Measurements from ENCODE around the gene SEC22A. TPM values are rescaled to one million over a fixed set of nuclear protein-coding genes. Genes with fewer than 3 reads are reported as not detected.

Gene SEC22A
- total and polyA plus RNA-seq, 2 donors (not counting 1 experiment from before 2014, with no cell fraction given), result 15.6 to 19.3 TPM

- Histone ChIP-seq H4K20me1 (ENCODE audit: control insufficient read depth, insufficient read depth, low read length, poor library complexity, severe bottlenecking) (no peaks in the 10 kb centered on the region), H3K79me2 (ENCODE audit: control insufficient read depth, insufficient read depth, low read length) (no peaks in the 10 kb centered on the region), H3K4me2 (replicated peaks; ENCODE audit: low read depth, low read length, poor library complexity, severe bottlenecking) (no peak overlapping the region), H3K4me1 (ENCODE audit: control insufficient read depth in 2 of 2, insufficient read depth in 2 of 2, low read length in 2 of 2) (no peaks in the 10 kb centered on the region), H3K4me3 (ENCODE audit: control extremely low read depth in 1 of 5, extremely low read depth in 1 of 5, insufficient read depth in 1 of 5, low read depth in 2 of 5, low read length in 4 of 5) (no peak overlapping the region), H3K36me3 (replicated peaks in 1 of 2; ENCODE audit: control extremely low read depth in 1 of 2, control insufficient read depth in 1 of 2, extremely low read depth in 1 of 2, insufficient read depth in 2 of 2, low read length in 1 of 2) (no peaks in the 10 kb centered on the region), H3K9ac (ENCODE audit: low read length) (no peak overlapping the region), H3K27ac (ENCODE audit: low read length in 2 of 2) (no peak overlapping the region), H2AFZ (ENCODE audit: insufficient read depth, low read depth, low read length, poor library complexity, severe bottlenecking) (no peak overlapping the region), H3K9me3 (ENCODE audit: control extremely low read depth in 1 of 3, control insufficient read depth in 2 of 3, insufficient read depth in 1 of 3, low read length in 2 of 3) (peaks cover 0 to 7% (median 0%) of the 10 kb centered on the region in 3 donors), H3K27me3 (replicated peaks in 1 of 4; ENCODE audit: control extremely low read depth in 1 of 4, control insufficient read depth in 3 of 4, insufficient read depth in 4 of 4, low read length in 3 of 4) (no peaks in the 10 kb centered on the region)
- peaks cover 4% of the 10 kb centered on the region for H3K27me3 Mint-ChIP-seq
- H3K4me3 Mint-ChIP-seq, result no peak overlapping the region
- ATAC-seq (ENCODE audit: low read depth) (no peak), DNase-seq (no peak)
- H3K4me1 Mint-ChIP-seq, result peaks cover 5% of the 10 kb centered on the region
- H3K27ac Mint-ChIP-seq, result no peak overlapping the region
- no peaks in the 10 kb centered on the region for H3K9me3 Mint-ChIP-seq (ENCODE audit: insufficient read depth)
- WGBS (ENCODE audit: insufficient coverage), result 82% methylated on average over 8 of the region's 8 CpGs
- POLR2A ChIA-PET, result no interaction called here
- CTCF ChIA-PET, result no interaction called here
- intact Hi-C loops (cut with micrococcal nuclease), result no loop called here
- TF ChIP-seq EZH2 (IDR thresholded peaks at IDR 0.05; ENCODE audit: borderline replicate concordance, insufficient read depth, low read depth, low read length, poor library complexity, severe bottlenecking) (no peak), CTCF (IDR thresholded peaks at IDR 0.05) (no peak)
Measured at GRCh38 chr3:123300583-123300982, 98.8 kb downstream of the SEC22A start.

- H3K9me3 Mint-ChIP-seq (ENCODE audit: insufficient read depth), result no peaks in the 10 kb centered on the region
- no peak overlapping the region for H3K4me3 Mint-ChIP-seq
- H3K27ac Mint-ChIP-seq, result no peak overlapping the region
- Histone ChIP-seq H3K9me3 (ENCODE audit: control extremely low read depth in 1 of 3, control insufficient read depth in 2 of 3, insufficient read depth in 1 of 3, low read length in 2 of 3) (peaks cover 0 to 7% (median 0%) of the 10 kb centered on the region in 3 donors), H3K4me3 (ENCODE audit: control extremely low read depth in 1 of 5, extremely low read depth in 1 of 5, insufficient read depth in 1 of 5, low read depth in 2 of 5, low read length in 4 of 5) (no peak overlapping the region), H3K4me1 (ENCODE audit: control insufficient read depth in 2 of 2, insufficient read depth in 2 of 2, low read length in 2 of 2) (no peaks in the 10 kb centered on the region), H3K27ac (ENCODE audit: low read length in 2 of 2) (no peak overlapping the region), H3K9ac (ENCODE audit: low read length) (no peak overlapping the region), H2AFZ (ENCODE audit: insufficient read depth, low read depth, low read length, poor library complexity, severe bottlenecking) (no peak overlapping the region), H3K36me3 (replicated peaks in 1 of 2; ENCODE audit: control extremely low read depth in 1 of 2, control insufficient read depth in 1 of 2, extremely low read depth in 1 of 2, insufficient read depth in 2 of 2, low read length in 1 of 2) (no peaks in the 10 kb centered on the region), H4K20me1 (ENCODE audit: control insufficient read depth, insufficient read depth, low read length, poor library complexity, severe bottlenecking) (no peaks in the 10 kb centered on the region), H3K4me2 (replicated peaks; ENCODE audit: low read depth, low read length, poor library complexity, severe bottlenecking) (no peak overlapping the region), H3K27me3 (replicated peaks in 1 of 4; ENCODE audit: control extremely low read depth in 1 of 4, control insufficient read depth in 3 of 4, insufficient read depth in 4 of 4, low read length in 3 of 4) (no peaks in the 10 kb centered on the region), H3K79me2 (ENCODE audit: control insufficient read depth, insufficient read depth, low read length) (no peaks in the 10 kb centered on the region)
- intact Hi-C loops (cut with micrococcal nuclease), result no loop called here
- CTCF ChIA-PET, result no interaction called here
- H3K27me3 Mint-ChIP-seq, result peaks cover 4% of the 10 kb centered on the region
- POLR2A ChIA-PET, result no interaction called here
- DNase-seq (no peak), ATAC-seq (ENCODE audit: low read depth) (no peak)
- TF ChIP-seq CTCF (IDR thresholded peaks at IDR 0.05), result no peak
- no peak for TF ChIP-seq EZH2 (IDR thresholded peaks at IDR 0.05; ENCODE audit: borderline replicate concordance, insufficient read depth, low read depth, low read length, poor library complexity, severe bottlenecking)
- H3K4me1 Mint-ChIP-seq, result peaks cover 5% of the 10 kb centered on the region
- 81% methylated on average over 3 of the region's 4 CpGs for WGBS (ENCODE audit: insufficient coverage)
Measured at GRCh38 chr3:123301331-123302184, 99.8 kb downstream of the SEC22A start.

Data from B cell (primary cell).